ENCODE measurements around the gene ENPP5.

DNA sequence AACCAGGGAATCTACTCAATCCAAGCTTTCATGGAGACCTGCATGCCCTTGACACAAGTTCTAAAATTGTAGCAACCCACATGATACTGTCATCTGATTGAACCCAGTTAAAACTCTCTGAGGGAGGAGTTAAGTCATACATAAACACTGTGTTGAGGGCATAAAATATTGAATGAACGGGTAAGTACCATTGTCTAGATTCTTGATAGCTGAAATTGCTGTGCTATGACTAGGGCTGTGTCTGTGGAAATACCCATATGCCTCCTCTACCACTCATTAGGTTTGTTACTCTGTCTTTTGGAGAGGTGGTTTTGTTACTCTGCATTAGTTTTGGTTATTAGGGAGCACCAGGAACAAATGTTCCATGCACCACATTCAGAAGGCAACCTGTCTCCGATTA is 33.4 kb downstream of the ENPP5 start:
- TF ChIP-seq, protein P1, sequence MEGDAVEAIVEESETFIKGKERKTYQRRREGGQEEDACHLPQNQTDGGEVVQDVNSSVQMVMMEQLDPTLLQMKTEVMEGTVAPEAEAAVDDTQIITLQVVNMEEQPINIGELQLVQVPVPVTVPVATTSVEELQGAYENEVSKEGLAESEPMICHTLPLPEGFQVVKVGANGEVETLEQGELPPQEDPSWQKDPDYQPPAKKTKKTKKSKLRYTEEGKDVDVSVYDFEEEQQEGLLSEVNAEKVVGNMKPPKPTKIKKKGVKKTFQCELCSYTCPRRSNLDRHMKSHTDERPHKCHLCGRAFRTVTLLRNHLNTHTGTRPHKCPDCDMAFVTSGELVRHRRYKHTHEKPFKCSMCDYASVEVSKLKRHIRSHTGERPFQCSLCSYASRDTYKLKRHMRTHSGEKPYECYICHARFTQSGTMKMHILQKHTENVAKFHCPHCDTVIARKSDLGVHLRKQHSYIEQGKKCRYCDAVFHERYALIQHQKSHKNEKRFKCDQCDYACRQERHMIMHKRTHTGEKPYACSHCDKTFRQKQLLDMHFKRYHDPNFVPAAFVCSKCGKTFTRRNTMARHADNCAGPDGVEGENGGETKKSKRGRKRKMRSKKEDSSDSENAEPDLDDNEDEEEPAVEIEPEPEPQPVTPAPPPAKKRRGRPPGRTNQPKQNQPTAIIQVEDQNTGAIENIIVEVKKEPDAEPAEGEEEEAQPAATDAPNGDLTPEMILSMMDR (IDR thresholded peaks at IDR 0.05): no peak
- TF ChIP-seq EZH2 (IDR thresholded peaks at IDR 0.05; ENCODE audit: borderline replicate concordance, insufficient read depth, low read depth, low read length, poor library complexity, severe bottlenecking): no peak

All from B cell (primary cell).